Right cardiac atrium (tissue), 5 donors: Measurements from ENCODE around the gene MEGF11. TPM values are rescaled to one million over a fixed set of nuclear protein-coding genes. Genes with fewer than 3 reads are reported as not detected.

ENCODE experiments used
- ATAC-seq, 2 donors: fragments of 200-7000 bp; cut with Tn5 transposase; one replicate each; pipeline versions ENCODE4 v1.8.0 to v1.9.1; 2020; ENCODE audit warnings: moderate library complexity in 2 of 2, mild to moderate bottlenecking in 1 of 2
- DNase-seq, 3 donors: peaks; one replicate each; pipeline ENCODE4 v3.0.0-alpha.2; 2020
- H3K27ac ChIP-seq: one replicate; pipeline ENCODE4 v1.5.1; 2013; ENCODE audit warnings: mild to moderate bottlenecking, low read length, control low read depth, moderate library complexity
- H3K27me3 ChIP-seq: one replicate; pipeline ENCODE4 v1.6.1; 2013; ENCODE audit not compliant: control insufficient read depth, insufficient read depth
- H3K4me1 ChIP-seq: one replicate; pipeline ENCODE4 v1.6.1; 2013; ENCODE audit warnings: low read length; ENCODE audit not compliant: control insufficient read depth, insufficient read depth
- H3K4me3 ChIP-seq: one replicate; pipeline ENCODE4 v1.5.1; 2013; ENCODE audit warnings: low read length, control low read depth
- H3K9me3 ChIP-seq: one replicate; pipeline ENCODE4 v1.6.1; 2013; ENCODE audit warnings: low read length; ENCODE audit not compliant: control insufficient read depth
- WGBS: extraction: QIAGEN DNeasy Blood & Tissue Kit; methylation state at CpG from one replicate; pipeline ENCODE4 v1.1.7; 2013; 5-methylcytosine and 5-hydroxymethylcytosine counted together
- intact Hi-C, 4 donors: fragments of 100-400 bp; cut with DNase I; formaldehyde crosslinking; loops; one replicate each; pipeline versions ENCODE4 v1.11.0 to v1.14.0; 2022 to 2023
- polyA plus RNA-seq: library from polyadenylated mRNA; stranded (reverse); fragments of 200-250 nt; gene quantifications from one replicate; pipeline ENCODE4 v1.2.3, GENCODE V29; 2013
- total RNA-seq, 4 donors: library from RNA; stranded (reverse); fragmentation: NEBNext Ultra II Directional; extraction: Animal tissue kit (Norgen Biotek cat#: 25700); gene quantifications; one replicate each; pipeline ENCODE4 v1.2.1, GENCODE V29; 2021
- donor health status: healthy with polysubstance abuse.
- donor health status: DM: no; HTN: yes; CAD: no.
- donor health status: DM: no; HTN: no; CAD: no.
- donor health status: DM: no; HTN: yes; CAD: no; lungs with severe emphysema.
- donor health status: DM: yes; HTN: yes; CAD: no.

Gene MEGF11
- total and polyA plus RNA-seq, 5 donors = 0.08 to 0.11 (median 0.11) TPM; not detected in 2

DNA sequence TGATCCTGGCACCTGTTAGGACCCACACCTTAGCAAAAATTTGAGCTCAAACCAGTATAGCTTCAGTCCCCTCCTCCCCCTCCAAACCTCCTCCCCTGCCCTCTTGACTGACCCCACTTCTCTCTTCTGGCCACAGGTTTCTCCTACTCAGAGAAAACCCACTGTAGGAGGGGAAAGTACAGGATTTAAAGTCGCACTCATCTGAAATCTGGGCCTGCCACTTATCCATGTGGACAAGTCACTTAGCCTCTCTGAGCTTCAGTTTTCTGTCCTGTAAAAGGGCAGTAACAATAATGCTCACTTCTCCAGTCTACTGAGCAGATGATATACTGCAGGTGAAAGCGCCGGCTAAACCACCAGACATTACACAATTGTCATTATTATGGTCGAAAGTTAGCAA, 142.7 kb downstream of the MEGF11 start:
- Histone ChIP-seq H3K4me3 (no peak overlapping the region), H3K27me3 (no peaks in the 10 kb centered on the region), H3K4me1 (no peaks in the 10 kb centered on the region), H3K9me3 (no peaks in the 10 kb centered on the region), H3K27ac (no peak overlapping the region)
- no peak for ATAC-seq
- no peak for DNase-seq
- WGBS = 93% methylated on average over 4 of the region's 4 CpGs
- intact Hi-C loops = no loop called here

DNA sequence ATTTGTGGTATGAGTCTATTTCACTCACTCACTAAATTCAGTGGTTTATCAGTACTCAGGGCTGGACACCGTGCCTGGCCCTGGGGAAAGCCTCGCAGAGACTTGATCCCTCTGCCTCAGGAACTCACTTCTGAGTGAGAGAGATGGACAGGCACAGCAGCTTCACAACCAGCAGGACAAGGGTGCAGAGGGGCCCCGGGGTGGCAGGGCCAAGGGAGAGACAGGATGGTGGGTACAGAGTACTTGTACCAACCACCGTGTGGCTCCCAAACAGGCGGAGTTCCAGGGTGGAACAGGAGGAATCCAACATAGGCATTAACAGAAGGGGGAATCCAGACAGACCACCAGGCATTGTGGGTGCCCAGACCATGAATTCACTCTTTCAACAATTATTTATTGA, 143.7 kb downstream of the MEGF11 start:
- no peaks in the 10 kb centered on the region for H3K4me1 ChIP-seq
- H3K27ac ChIP-seq = no peak overlapping the region
- intact Hi-C loops = no loop called here
- H3K4me3 ChIP-seq = no peak overlapping the region
- DNase-seq = no peak
- 79% methylated on average over 5 of the region's 5 CpGs for WGBS
- no peaks in the 10 kb centered on the region for H3K9me3 ChIP-seq
- no peak for ATAC-seq
- H3K27me3 ChIP-seq = no peaks in the 10 kb centered on the region

DNA sequence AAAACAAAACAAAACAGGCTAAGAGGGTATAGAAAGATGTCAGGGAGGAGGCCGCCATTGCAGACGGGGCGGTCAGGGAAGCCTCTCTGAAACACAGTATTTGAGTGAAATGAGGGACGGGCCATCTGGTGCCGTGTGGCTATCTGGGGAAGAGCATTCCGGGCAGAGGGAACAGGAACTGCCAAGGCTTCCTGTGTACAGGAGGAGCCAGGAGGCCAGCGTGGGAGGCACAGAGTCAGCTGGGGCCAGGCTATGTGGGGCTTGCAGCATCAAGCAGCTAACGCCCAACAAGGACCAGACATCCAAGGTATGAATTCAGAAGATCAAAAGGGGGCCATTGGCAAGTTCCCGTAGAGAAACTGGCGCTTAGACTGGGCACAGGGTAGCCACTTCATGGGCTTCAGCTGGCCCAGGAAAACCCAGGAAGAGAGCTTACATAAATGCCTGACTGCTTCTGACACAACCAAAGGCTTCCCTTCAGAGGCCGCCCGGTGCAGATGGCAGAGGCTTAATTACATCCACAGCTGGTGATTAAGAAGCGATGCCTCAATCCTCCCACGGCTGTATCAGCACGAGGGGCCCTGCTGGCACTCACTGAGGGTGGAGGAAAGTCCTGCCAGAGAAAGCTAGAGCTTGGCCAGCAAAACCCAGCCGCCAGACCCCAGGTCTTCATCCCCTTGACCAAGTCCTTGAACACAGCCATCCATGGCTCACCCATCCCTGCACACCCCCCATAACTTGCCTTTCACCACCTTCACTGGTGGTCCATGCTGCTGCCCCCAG, 144.9 kb downstream of the MEGF11 start:
- Histone ChIP-seq H3K27ac (no peak overlapping the region), H3K4me1 (peaks cover 2% of the 10 kb centered on the region), H3K27me3 (no peaks in the 10 kb centered on the region), H3K9me3 (no peaks in the 10 kb centered on the region), H3K4me3 (no peak overlapping the region)
- no peak for ATAC-seq
- no peak for DNase-seq
- intact Hi-C loops = no loop called here
- 67% methylated on average over 16 of the region's 16 CpGs for WGBS

DNA sequence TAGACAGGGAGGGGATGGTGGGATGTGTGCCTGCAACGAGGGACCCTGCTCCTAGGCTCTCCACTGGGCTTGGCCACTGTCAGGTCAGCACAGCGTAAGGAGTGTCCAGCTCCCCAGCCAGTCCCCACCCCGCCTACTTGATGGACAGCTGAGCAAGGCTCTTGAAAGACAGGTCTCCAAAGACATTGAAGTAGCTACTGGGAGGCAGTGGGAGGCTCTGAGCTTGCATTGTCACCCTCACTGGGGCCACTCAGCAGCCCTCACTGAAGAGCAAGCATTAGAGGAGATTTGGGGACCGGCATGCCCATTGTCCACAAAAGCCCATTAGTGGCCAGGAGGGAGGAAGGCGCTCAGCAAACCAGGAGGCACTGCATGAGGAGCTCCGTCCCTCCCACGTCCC, 146.5 kb downstream of the MEGF11 start:
- 76% methylated on average over 7 of the region's 7 CpGs for WGBS
- ATAC-seq = no peak
- Histone ChIP-seq H3K4me3 (no peak overlapping the region), H3K4me1 (peaks cover 2% of the 10 kb centered on the region), H3K27ac (no peak overlapping the region), H3K9me3 (no peaks in the 10 kb centered on the region), H3K27me3 (no peaks in the 10 kb centered on the region)
- intact Hi-C loops = no loop called here
- DNase-seq = no peak

DNA sequence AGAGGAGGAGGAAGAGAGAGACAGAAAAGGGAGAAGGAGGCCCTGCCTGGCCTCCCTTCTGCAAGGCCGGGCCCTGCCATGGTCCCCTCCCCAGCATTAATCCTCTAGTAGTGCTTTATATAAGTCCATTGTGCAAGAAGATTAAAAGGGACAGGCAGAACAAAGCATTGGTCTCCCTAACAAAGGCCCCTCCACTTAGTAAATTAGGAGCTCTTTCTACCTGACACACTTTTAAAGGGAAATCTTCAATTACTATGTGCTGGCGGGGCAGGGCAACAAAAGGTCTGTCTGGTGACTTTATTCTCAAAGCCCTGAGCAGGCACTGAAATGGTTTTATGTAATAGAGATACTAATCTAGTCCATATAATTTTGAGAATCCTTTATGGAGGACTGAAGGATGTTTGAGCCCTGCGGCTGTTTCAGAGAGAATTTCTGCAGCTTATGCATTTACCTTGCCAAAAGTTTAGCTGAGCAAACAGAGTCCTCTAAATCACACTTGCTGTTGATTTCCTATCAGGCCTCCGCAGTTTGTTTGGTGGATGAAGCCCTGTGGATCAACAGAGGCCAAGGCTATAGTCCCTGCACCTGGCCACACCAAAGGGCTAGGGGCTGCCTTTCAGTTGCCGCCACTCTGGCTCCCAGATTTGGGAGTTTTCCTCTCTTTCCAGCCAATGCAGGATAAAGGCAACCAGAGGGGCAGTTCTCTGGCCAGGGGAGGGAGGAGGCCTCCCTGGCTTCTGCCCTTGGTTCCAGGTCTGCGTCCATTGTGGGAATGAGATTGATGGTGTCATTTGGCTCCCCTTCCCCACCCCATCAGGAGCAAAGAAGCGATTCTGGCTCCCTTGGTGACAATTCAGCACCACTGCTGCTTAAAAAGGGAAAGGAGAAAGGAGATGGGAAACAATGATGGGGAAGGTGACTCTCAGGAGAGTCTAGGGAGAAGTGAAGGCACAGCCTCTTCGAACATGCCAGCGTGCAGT, 148.0 kb downstream of the MEGF11 start:
- no peak overlapping the region for H3K27ac ChIP-seq
- DNase-seq (no peak), ATAC-seq (no peak)
- no peak overlapping the region for H3K4me3 ChIP-seq
- H3K4me1 ChIP-seq = peaks cover 2% of the 10 kb centered on the region
- intact Hi-C loops = no loop called here
- H3K27me3 ChIP-seq = no peaks in the 10 kb centered on the region
- no peaks in the 10 kb centered on the region for H3K9me3 ChIP-seq
- WGBS = 86% methylated on average over 9 of the region's 9 CpGs

DNA sequence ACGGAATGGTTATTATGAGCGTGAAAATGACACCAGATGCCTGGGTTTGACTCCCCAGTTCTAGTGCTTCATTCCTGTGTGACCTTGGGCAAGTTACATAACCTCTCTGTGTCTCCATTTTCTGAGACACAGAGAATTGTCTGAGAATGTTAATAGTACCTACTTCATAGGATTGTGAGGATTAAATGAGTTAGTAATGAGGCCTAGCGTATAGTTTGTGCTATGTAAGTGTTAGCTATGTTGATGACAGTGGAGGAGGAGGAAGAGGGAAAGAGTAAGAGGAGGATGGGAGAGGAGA, 150.3 kb downstream of the MEGF11 start:
- WGBS = 77% methylated on average over 3 of the region's 3 CpGs
- no peak for ATAC-seq
- intact Hi-C loops = no loop called here

DNA sequence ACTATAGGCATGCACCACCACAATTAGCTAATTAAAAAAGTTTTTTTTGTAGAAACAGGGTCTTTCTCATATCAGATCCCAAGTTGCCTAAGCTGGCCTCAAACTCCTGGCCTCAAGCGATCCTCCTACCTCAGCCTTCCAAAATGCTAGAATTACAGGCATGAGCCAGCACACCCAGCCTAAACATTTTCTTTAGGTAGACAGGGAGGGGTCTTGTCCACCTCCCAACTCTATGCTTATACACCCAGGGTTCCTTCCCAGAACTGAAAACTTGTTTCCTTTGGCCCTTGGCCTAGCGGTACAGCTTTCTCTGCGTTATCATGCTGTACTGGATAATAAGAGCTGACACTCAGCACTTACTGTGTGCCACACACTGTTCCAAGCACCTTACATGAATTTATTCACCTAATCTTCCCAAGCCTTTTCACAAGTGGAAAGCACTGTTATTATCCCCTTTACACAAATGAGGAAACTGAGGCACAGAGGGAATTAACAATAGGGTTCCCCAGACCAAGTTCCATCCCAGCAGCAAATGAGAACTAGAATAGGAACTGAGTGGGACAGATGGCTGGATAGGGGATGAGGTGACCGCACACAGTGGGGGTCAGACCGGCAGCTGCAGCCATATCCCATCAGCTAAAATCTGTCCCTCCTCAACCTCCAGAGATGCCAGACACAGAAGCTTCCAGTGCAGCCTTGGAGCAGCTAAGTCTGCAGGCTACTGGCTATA, 150.8 kb downstream of the MEGF11 start:
- DNase-seq (no peak), ATAC-seq (peak; percentile 47 to 67)
- Histone ChIP-seq H3K27ac (no peak overlapping the region), H3K4me1 (peaks cover 5% of the 10 kb centered on the region), H3K27me3 (no peaks in the 10 kb centered on the region), H3K9me3 (no peaks in the 10 kb centered on the region), H3K4me3 (no peak overlapping the region)
- WGBS = 57% methylated on average over 5 of the region's 5 CpGs
- intact Hi-C loops = no loop called here

More for the DNA sequence above, 150.3 kb downstream of the MEGF11 start:
- Histone ChIP-seq H3K27ac (no peak overlapping the region), H3K27me3 (no peaks in the 10 kb centered on the region), H3K9me3 (no peaks in the 10 kb centered on the region), H3K4me1 (peaks cover 5% of the 10 kb centered on the region), H3K4me3 (no peak overlapping the region)
- DNase-seq = no peak

DNA sequence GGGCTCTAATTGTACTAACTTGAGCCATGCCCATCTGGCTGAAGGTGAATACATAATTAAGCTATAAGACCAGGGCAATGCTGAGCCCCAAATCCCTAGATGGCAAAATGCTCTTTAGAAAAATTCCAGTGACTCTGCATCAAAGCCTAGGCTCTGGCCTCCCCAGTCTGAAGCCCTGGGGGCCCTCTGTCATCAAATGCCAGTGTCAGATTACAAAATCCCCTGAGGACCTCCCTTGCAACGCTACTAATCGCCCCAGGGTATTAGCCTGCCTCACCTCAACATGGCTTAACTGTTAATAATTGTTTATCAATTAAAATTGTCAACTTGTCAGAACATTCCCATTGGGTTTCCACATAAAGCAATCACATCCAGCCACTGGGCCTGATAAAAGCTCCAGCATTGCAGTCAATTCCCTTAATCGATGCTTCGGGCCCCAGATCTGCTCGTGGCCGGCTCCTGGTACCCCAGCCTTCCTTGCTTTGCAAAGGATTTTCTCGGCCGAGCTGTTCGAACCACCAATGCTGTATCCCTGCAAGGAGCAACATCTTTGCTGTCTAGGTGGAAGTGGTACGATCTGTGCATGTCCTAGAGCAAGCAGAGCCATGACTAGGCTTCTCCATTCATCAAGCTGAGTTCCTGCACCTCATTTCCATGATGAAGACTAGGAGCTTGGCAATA, 151.7 kb downstream of the MEGF11 start:
- H3K27me3 ChIP-seq = no peaks in the 10 kb centered on the region

DNA sequence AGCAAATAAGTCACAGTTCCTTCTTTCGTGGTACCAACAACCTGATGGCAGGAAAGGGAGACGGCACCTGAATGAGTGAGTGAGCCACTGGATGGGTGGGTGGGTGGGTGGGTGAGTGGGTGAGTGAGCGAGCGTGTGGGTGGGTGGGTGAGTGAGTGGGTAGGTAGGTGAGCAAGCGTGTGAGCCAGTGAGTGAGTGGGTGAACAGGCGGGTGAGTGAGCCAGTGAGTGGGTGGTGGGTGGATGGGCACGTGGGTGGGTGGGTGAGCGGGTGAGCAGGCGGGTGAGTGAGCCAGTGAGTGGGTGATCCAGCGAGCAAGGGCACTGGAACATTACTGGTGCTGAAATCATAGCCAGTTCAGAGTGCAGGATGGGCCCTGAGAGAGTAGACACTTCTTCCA, 152.8 kb downstream of the MEGF11 start:
- intact Hi-C loops = no loop called here
- H3K4me3 ChIP-seq = no peak overlapping the region
- H3K9me3 ChIP-seq = no peaks in the 10 kb centered on the region
- ATAC-seq = no peak
- peaks cover 5% of the 10 kb centered on the region for H3K4me1 ChIP-seq
- 97% methylated on average over 10 of the region's 10 CpGs for WGBS
- no peak overlapping the region for H3K27ac ChIP-seq
- no peaks in the 10 kb centered on the region for H3K27me3 ChIP-seq
- DNase-seq = no peak

More for the DNA sequence above, 151.7 kb downstream of the MEGF11 start:
- WGBS = 77% methylated on average over 10 of the region's 10 CpGs
- no peak for ATAC-seq
- no peak overlapping the region for H3K27ac ChIP-seq
- H3K4me3 ChIP-seq = no peak overlapping the region
- DNase-seq = no peak
- intact Hi-C loops = no loop called here
- H3K9me3 ChIP-seq = no peaks in the 10 kb centered on the region
- H3K4me1 ChIP-seq = peaks cover 5% of the 10 kb centered on the region

DNA sequence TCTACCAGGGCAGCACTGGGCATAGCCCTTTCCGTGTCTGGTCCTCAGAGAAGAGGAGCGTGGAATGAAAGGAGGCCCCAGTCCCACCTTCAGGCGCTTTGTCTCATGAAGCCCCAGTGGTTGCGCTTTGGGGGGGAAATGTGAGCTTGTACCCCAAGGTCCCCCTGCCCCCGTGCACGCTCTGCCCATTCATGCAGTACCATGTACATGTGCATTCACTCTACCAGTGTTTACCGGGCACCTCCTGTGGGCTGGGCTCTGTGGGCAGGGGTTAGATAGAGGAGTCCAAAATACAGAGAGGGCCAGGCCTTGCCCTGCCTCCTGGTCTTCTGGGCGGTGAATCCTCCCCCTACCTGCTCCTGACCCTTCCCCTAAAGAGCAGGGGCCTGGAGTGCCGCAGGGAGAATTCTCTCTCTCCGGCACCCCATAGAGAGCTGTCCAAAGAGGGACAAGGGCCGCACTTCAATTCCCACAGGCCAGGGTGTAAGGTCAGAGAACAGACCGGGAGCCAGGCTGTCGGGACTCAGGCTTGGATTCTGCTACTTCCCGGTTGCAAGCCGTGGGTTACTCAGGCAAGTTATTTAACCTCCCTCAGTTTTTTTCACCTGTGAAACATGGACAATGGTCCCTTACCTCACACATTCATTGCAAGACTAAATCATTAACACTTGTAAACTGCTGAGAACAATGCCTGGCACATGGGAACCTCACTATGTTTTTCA, 153.4 kb downstream of the MEGF11 start:
- DNase-seq = no peak
- Histone ChIP-seq H3K27ac (no peak overlapping the region), H3K9me3 (no peaks in the 10 kb centered on the region), H3K27me3 (no peaks in the 10 kb centered on the region), H3K4me3 (no peak overlapping the region), H3K4me1 (peaks cover 5% of the 10 kb centered on the region)
- no peak for ATAC-seq
- WGBS = 71% methylated on average over 15 of the region's 15 CpGs
- intact Hi-C loops = no loop called here
